GM18519 (cell line): ENCODE measurements around the gene AFAP1L2.

Experiments used
- ATAC-seq: cut with Tn5 transposase; IDR thresholded peaks from one replicate; pipeline ENCODE4 v1.9.1; 2021; ENCODE audit warnings: mild to moderate bottlenecking, moderate library complexity; ENCODE audit not compliant: unreplicated experiment, low FRiP score

AFAP1L2 gene

DNA sequence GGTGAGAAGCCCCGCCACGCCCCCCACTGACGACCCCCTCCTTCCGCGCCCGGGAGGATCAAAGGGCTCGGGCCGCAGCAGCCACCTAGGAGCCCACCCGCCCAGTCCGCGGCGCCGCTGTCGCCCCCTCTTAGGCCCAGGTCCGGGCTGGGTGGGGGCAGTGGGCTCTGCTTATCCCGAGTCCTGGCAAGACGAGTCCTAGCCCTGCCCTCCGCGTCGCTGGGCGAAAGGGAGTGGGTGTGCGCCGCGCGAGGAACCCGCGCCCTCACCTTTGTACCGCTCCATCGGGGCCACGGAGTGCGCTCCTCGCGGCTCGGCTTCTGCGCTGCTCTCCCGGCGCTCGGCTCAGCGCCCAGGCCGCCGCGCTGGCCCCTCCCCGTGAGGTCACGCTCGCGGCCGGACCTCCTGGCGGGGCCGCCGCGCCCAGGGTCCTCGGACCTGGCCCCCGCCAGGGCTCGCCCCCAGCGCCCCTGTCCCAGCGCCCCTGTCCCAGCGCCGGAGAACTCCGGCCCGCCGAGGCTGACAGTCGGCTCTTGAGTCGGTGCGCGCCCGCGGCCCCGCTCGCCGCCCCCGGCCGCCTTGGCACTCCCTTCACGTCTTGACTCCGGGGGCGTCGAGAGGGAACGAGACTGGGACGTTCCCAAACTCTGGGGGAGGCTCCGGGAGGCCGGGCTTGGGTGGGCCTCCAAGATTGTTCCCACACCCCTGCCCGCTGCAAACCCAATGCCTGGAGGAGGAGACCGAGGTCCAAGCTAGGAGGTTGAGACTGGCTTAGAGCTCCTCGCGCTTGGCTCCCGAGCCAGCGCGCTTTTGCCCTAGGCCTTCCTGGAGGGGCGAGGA lies at the start of gene AFAP1L2:
TSS of gene AFAP1L2 (minus strand) at position 332 of the 840 bp plus-strand sequence. CDS start at position 285, 47 bp downstream.
- no peak for ATAC-seq

- no peak for ATAC-seq
Measured at GRCh38 chr10:114453576-114453975, 49.3 kb upstream of the AFAP1L2 start.

DNA sequence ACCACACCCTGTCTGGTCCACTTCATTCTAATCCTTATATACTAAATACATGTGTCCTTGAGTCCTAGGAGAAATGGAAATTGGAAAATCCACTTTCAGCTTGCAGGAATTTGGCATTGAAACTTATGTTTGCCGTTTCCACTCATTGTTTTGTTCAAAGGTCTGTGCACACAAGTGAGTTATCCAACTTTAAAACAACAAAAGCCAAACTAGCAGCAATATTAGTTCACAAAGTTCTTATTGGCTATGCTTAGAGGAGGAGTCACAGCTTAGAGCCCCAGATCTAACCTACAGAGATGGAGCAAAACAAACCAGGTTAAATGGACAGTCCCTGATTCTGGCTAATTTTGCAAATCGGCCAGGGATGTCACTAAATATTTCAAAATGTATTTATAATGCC lies 44.6 kb upstream of the AFAP1L2 start:
- no peak for ATAC-seq

GRCh38 chr10:114445332-114445731 lies 41.0 kb upstream of the AFAP1L2 start:
- no peak for ATAC-seq

- ATAC-seq, result no peak
Measured at GRCh38 chr10:114444819-114445218, 40.5 kb upstream of the AFAP1L2 start.

DNA sequence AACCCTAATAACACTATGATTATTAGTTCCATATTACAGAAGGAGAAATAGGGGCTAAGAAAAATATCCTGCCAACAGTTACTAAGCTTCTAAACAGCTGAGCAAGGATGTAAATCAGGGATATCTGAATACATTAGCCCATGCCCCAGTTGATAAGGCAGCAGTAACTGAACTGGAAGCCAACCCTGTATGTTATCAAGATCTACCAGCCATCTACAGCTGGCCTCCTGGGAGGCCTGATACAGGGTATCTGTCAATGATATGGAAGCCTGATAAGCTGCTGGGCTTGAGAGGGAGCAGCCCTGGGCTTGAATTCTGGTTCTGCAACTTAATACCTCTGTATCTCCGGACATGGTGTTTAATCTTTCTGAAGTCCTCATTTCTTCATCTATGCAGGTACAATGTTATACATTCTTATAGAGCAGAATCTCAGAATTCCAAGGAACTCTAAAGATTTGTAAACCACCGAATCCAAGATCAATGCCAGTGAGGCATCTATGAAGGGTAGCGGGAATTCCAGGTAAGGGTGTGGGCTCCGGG lies 37.9 kb upstream of the AFAP1L2 start:
- ATAC-seq, result no peak

DNA sequence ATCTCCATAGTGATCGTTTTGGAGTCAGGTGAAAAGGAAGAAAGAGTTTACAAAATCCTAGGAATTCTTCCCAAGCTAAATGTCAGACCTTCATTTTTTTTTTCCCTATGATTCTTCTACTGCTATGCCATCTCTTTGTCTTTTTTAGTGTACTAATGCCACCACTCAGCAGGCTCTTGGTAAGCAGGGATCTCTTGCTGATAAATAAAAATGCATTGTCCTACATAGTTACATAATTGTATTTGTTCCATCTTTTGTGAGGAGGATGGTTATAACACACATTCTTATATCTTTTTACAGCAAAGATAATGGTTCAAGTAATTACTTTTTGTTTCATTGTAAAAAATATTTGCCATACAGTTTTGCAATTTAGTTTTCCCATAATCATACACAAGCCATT lies 36.8 kb upstream of the AFAP1L2 start:
- ATAC-seq, result no peak

DNA sequence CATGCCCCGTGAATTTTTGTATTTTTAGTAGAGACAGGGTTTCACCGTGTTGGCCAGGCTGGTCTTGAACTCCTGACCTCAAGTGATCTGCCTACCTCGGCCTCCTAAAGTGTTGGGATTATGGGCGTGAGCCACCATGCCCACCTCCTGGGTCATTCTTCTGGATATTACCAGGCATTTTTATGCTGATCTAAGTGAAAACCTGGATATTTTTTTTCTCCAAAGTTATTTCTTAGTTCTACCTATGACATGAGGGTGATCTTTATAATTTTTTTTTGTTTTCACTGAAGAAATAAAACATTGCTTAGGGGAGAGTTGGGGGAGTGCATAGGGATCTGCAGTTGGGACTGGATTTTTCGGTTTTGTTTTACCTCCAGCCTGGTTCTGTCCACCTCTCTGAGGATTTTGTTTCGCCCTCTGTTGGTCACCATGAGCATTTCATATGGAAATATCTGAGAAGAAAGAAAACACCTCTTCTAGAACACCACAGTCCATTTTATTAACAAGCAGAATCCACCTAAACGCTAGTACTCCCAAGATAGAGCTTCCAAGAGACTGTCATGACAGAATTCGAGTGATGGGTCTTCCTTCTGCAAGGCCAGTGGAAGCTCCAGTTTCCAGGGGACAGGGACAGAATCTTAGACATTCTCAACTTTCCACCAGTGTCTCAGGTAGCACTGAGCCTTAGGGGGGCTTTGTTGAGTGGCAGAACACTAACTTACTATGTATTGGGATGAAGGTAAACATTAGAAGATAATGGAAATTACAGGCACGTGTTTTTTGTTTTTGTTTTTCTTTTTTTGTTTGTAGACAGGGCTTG lies 33.4 kb upstream of the AFAP1L2 start:
- ATAC-seq, result no peak

DNA sequence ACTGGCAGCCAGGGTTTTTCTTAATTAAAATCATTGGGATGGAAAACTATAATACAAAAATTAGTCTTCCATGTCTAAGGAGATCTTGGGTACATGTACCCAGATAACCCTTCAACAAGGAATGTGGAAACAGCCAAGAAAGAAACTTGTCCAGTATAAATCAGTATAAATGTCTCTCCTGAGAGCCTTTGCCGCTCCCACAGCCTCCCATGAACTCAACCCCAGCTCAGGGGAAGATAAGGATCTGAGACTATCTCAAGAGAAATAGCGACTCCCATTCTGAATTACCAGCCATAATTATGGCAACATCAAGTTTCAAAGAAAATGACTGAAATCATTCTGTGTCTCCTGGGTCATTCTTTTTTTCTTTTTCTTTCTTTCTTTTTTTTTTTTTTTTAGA lies 32.6 kb upstream of the AFAP1L2 start:
- ATAC-seq, result no peak

GRCh38 chr10:114432566-114433093 lies 28.3 kb upstream of the AFAP1L2 start:
- ATAC-seq, result no peak

GRCh38 chr10:114431414-114432135 lies 27.3 kb upstream of the AFAP1L2 start:
- ATAC-seq, result no peak

DNA sequence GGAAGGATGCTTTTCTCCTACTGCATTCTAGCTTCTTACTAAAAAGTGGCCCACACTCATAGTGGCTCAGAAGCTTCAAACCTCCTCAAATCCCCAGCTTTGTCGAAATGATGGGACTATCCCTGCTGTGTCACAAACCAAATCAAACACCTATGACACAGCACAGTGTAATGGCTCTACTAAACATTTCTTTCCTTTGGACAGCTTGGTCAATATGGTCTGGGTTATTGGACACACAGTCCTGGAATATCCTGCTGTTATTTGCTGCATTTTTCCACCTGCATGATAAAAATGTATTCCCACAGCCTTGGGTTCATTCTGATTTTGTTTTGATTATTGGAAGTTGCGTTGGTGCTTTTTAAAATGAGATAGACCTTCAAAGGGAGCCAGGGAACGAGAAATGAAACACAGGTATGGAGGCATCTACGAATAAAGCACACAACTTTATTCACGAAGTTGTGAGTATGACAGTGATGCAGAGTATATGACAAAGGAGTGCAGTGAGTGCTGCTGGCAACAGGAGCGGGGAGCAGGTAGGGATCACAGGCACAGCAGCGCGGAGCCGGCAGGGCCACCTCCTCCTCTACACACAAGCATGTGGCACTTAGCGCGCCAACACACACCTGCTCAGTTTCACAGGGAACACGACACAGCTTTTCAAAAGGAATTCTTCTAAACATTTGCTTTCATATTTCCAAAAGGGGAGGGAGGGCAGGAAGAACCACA lies 26.5 kb upstream of the AFAP1L2 start:
- ATAC-seq, result no peak

DNA sequence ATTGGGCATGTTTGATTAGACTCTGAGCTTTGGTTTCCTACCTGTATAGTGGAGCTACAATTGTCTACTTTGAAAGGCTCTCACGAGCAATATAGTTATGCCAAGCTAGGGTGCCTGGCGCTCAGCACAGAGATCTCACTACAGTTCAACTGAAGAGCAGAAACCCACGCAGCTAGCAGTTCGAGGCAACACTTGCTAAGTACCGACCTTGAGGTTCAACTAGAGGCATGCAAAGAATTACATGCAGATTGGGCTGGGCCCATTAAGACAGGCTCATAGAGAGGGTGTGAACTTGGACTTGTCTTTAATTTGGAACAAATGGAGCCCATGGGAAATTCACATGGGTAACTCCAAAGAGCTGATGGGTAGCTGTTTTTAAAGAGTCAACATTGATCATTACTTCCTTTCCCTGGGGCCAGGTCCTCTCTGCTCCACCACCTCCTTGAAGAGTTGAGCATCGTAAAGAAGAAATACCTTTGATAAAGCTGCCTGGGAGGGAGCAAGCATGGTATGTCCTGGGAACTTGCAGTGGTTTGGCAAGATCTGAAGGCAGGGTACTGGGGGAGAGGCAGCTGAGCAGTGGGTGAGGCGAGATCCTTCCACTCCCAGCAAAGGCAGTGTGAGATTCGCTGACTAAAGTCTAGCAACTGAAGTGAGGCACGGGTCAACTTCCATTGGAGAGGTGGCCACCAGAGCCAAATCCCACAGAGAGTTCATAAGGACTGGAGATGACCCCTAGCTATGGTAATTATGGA lies 25.5 kb upstream of the AFAP1L2 start:
- no peak for ATAC-seq

- ATAC-seq, result no peak
Measured at GRCh38 chr10:114427124-114427852, 23.0 kb upstream of the AFAP1L2 start.

- ATAC-seq, result no peak
Measured at GRCh38 chr10:114426476-114426875, 22.2 kb upstream of the AFAP1L2 start.

DNA sequence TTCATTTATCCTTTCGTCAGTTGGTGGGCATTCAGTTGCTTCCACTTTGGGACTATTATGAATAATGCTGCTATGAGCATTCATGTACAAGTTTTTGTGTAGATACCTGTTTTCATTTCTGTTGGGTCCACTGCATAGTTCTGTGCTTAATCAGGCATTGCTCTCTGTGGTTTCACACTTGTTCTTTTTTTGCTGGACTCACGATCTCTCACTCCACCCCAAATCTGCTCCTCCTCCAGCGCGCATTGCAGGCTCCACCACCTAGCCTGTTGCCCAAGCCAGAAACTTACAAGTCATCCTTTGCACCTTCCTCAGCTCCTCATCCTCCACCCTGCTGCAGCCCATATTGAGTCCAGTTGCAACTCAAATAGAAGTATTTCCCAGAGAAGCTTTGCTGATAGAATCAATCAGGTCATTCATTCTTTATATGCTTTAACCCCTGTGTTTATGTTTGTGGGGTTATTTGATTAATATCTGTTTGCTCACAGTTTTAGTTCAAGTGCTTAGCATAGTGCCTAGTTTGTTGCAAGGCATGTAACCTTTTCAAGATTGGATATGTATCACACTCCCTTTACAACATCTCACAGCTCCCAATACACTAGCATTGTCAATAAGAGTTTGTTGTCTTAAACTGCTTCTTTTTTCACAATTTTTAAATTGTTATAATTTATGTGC lies 16.6 kb upstream of the AFAP1L2 start:
- ATAC-seq, result no peak

DNA sequence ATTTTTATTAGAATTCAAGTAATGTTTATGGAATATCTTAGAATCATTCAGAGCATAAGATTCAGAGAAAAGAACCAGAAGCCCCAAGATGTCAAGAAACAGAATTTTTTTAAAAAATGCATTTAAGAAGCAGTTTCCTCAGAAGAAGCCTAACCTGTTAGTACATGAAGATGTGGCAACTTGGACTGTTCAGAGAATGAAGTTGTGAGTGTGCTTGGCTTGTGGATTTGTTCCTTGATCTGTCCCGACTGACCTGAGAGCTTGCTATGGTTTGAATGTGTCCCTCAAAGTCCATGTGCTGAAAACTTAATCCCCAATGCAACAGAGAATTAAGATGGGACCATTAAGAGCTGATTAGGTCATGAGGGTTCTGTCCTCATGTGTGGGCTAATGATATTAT lies 13.8 kb upstream of the AFAP1L2 start:
- ATAC-seq, result no peak
